B cell (primary cell): Measurements from ENCODE around the gene SERPINB7. TPM values are rescaled to one million over a fixed set of nuclear protein-coding genes. Genes with fewer than 3 reads are reported as not detected.

Source experiments
- ATAC-seq: fragments of 200-7000 bp; cut with Tn5 transposase; one replicate; pipeline ENCODE4 v1.10.0; 2021; ENCODE audit warnings: low read depth, mild to moderate bottlenecking, moderate number of reproducible peaks, moderate library complexity
- CTCF ChIA-PET: fragments of 350-600 bp; sonication (Branson Sonifier 250); formaldehyde crosslinking; loops from one replicate; lab custom pipeline; 2021; ENCODE audit warnings: antibody characterized with exemption, inconsistent platforms; lab: Charles Lee
- POLR2A ChIA-PET: fragments of 350-600 bp; sonication (Branson Sonifier 250); formaldehyde crosslinking; loops from one replicate; lab custom pipeline; 2021; ENCODE audit warnings: antibody characterized with exemption; lab: Charles Lee
- DNase-seq: peaks from one replicate; pipeline ENCODE4 v3.0.0; 2013
- H2AFZ ChIP-seq: 2 replicates; pipeline ENCODE4 v1.6.1; 2012; ENCODE audit warnings: mild to moderate bottlenecking, low read depth, low read length; ENCODE audit not compliant: insufficient read depth, poor library complexity, severe bottlenecking
- H3K27ac ChIP-seq, 2 donors: 1 replicate in 1 of 2; 2 replicates in 1 of 2; pipeline ENCODE4 v1.5.1; 2012 to 2013; ENCODE audit warnings: low read length in 2 of 2, mild to moderate bottlenecking in 2 of 2, moderate library complexity in 1 of 2
- H3K27me3 ChIP-seq, 4 experiments: fragments of 200-600 bp in 1 of 4; sonication (generic) in 1 of 4; replicated peaks in 1 of 4; 1 replicate in 2 of 4; 2 replicates in 2 of 4; pipeline versions ENCODE4 v1.6.1 to v1.7.0; 2013 to 2016; ENCODE audit warnings: low read length in 3 of 4, mild to moderate bottlenecking in 2 of 4, mixed read lengths in 1 of 4, moderate library complexity in 1 of 4; ENCODE audit not compliant: insufficient read depth in 4 of 4, control insufficient read depth in 3 of 4; ENCODE audit errors: control extremely low read depth in 1 of 4
- H3K36me3 ChIP-seq, 2 experiments: replicated peaks in 1 of 2; 1 replicate in 1 of 2; 2 replicates in 1 of 2; pipeline versions ENCODE4 v1.6.1 to v1.7.1; 2013; ENCODE audit warnings: low read length in 1 of 2; ENCODE audit not compliant: insufficient read depth in 2 of 2, control insufficient read depth in 1 of 2; ENCODE audit errors: control extremely low read depth in 1 of 2, extremely low read depth in 1 of 2
- H3K4me1 ChIP-seq, 2 donors: fragments of 200-600 bp in 1 of 2; sonication (generic) in 1 of 2; 1 replicate in 1 of 2; 2 replicates in 1 of 2; pipeline versions ENCODE4 v1.5.1 to v1.6.1; 2013 to 2017; ENCODE audit warnings: low read length in 2 of 2; ENCODE audit not compliant: control insufficient read depth in 2 of 2, insufficient read depth in 2 of 2
- H3K4me2 ChIP-seq: replicated peaks from 2 replicates; pipeline ENCODE3; 2012; ENCODE audit warnings: mild to moderate bottlenecking, low read depth, low read length; ENCODE audit not compliant: poor library complexity, severe bottlenecking
- H3K4me3 ChIP-seq, 5 experiments: fragments of 200-600 bp in 1 of 5; sonication (generic) in 1 of 5; 1 replicate in 3 of 5; 2 replicates in 2 of 5; pipeline versions ENCODE4 v1.5.1 to v1.7.0; 2011 to 2016; ENCODE audit warnings: low read length in 4 of 5, mild to moderate bottlenecking in 4 of 5, low read depth in 2 of 5, control low read depth in 1 of 5, moderate library complexity in 1 of 5; ENCODE audit not compliant: insufficient read depth in 1 of 5; ENCODE audit errors: control extremely low read depth in 1 of 5, extremely low read depth in 1 of 5
- H3K79me2 ChIP-seq: fragments of 200-600 bp; sonication (generic); one replicate; pipeline ENCODE4 v1.6.0; 2016; ENCODE audit warnings: low read length; ENCODE audit not compliant: control insufficient read depth, insufficient read depth
- H3K9ac ChIP-seq: fragments of 200-600 bp; sonication (generic); 2 replicates; pipeline ENCODE4 v1.6.1; 2017; ENCODE audit warnings: mild to moderate bottlenecking, low read length, moderate library complexity
- H3K9me3 ChIP-seq, 3 donors: one replicate each; pipeline versions ENCODE4 v1.6.1 to v1.7.1; 2013; ENCODE audit warnings: low read length in 2 of 3; ENCODE audit not compliant: control insufficient read depth in 2 of 3, insufficient read depth in 1 of 3; ENCODE audit errors: control extremely low read depth in 1 of 3
- H4K20me1 ChIP-seq: 2 replicates; pipeline ENCODE4 v1.6.0; 2012; ENCODE audit warnings: mild to moderate bottlenecking, low read length; ENCODE audit not compliant: insufficient read depth, control insufficient read depth, poor library complexity, severe bottlenecking
- H3K27ac Mint-ChIP-seq: one replicate; pipeline ENCODE4 v1.8.0; 2021; ENCODE audit warnings: mixed read lengths
- H3K27me3 Mint-ChIP-seq: one replicate; pipeline ENCODE4 v1.8.0; 2021; ENCODE audit warnings: mixed read lengths
- H3K4me1 Mint-ChIP-seq: one replicate; pipeline ENCODE4 v1.8.0; 2021; ENCODE audit warnings: mixed read lengths
- H3K4me3 Mint-ChIP-seq: one replicate; pipeline ENCODE4 v1.8.0; 2021; ENCODE audit warnings: mixed read lengths
- H3K9me3 Mint-ChIP-seq: one replicate; pipeline ENCODE4 v1.8.0; 2022; ENCODE audit warnings: mixed read lengths; ENCODE audit not compliant: insufficient read depth
- EZH2 ChIP-seq: IDR thresholded peaks from 2 replicates; pipeline ENCODE4 v1.6.1; 2012; ENCODE audit warnings: borderline replicate concordance, low read depth, mild to moderate bottlenecking, moderate library complexity, low read length; ENCODE audit not compliant: insufficient read depth, poor library complexity, severe bottlenecking
- WGBS: methylation state at CpG from one replicate; pipeline ENCODE4 v1.1.5; 2013; ENCODE audit warnings: missing lambda C conversion rate; ENCODE audit not compliant: insufficient coverage; 5-methylcytosine and 5-hydroxymethylcytosine counted together
- intact Hi-C: fragments of 100-400 bp; cut with micrococcal nuclease; formaldehyde crosslinking; loops from one replicate; pipeline ENCODE4 v1.10.0; 2022
- polyA plus RNA-seq: library from polyadenylated mRNA; depleted of rRNA; stranded (reverse); fragments of >200 nt; gene quantifications from 2 replicates; pipeline ENCODE4 v1.2.3, GENCODE V29; 2012
- total RNA-seq, 2 donors: library from RNA; stranded (reverse); fragments of 120-200 nt in 1 of 2; gene quantifications; 1 replicate in 1 of 2; 2 replicates in 1 of 2; pipeline versions ENCODE4 v1.2.3 to v1.2.4, GENCODE V29; 2013 to 2022
- TF ChIP-seq, protein P1 (sequence below): fragments of 200-600 bp; IDR thresholded peaks from one replicate; pipeline ENCODE4 v1.8.0; 2022; ENCODE audit warnings: antibody characterized with exemption, mild to moderate bottlenecking

Gene SERPINB7
- total and polyA plus RNA-seq, 2 donors (not counting 1 experiment from before 2014, with no cell fraction given) = not detected

GRCh38 chr18:63789327-63789726 is 14.1 kb downstream of the SERPINB7 start:
- no CpG with 5 or more reads among the region's 2 CpGs for WGBS
- intact Hi-C loops = no loop called here
- CTCF ChIA-PET = no interaction called here
- Histone ChIP-seq H3K79me2 (no peaks in the 10 kb centered on the region), H3K27ac (no peak overlapping the region), H2AFZ (no peak overlapping the region), H3K4me1 (no peaks in the 10 kb centered on the region), H3K4me2 (no peak overlapping the region), H3K27me3 (no peaks in the 10 kb centered on the region), H3K9me3 (no peaks in the 10 kb centered on the region), H3K9ac (no peak overlapping the region), H4K20me1 (no peaks in the 10 kb centered on the region), H3K36me3 (no peaks in the 10 kb centered on the region), H3K4me3 (no peak overlapping the region)
- Mint-ChIP-seq H3K27ac (no peak overlapping the region), H3K4me3 (no peak overlapping the region), H3K27me3 (no peaks in the 10 kb centered on the region), H3K4me1 (no peaks in the 10 kb centered on the region), H3K9me3 (no peaks in the 10 kb centered on the region)
- TF ChIP-seq, protein P1, sequence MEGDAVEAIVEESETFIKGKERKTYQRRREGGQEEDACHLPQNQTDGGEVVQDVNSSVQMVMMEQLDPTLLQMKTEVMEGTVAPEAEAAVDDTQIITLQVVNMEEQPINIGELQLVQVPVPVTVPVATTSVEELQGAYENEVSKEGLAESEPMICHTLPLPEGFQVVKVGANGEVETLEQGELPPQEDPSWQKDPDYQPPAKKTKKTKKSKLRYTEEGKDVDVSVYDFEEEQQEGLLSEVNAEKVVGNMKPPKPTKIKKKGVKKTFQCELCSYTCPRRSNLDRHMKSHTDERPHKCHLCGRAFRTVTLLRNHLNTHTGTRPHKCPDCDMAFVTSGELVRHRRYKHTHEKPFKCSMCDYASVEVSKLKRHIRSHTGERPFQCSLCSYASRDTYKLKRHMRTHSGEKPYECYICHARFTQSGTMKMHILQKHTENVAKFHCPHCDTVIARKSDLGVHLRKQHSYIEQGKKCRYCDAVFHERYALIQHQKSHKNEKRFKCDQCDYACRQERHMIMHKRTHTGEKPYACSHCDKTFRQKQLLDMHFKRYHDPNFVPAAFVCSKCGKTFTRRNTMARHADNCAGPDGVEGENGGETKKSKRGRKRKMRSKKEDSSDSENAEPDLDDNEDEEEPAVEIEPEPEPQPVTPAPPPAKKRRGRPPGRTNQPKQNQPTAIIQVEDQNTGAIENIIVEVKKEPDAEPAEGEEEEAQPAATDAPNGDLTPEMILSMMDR = no peak
- TF ChIP-seq EZH2 = no peak
- no peak for DNase-seq
- ATAC-seq = no peak
- POLR2A ChIA-PET = no interaction called here

GRCh38 chr18:63795606-63796005 is 20.4 kb downstream of the SERPINB7 start:
- H3K27me3 ChIP-seq = no peaks in the 10 kb centered on the region
- H3K9me3 ChIP-seq = no peaks in the 10 kb centered on the region
- DNase-seq (no peak), ATAC-seq (no peak)
- no peaks in the 10 kb centered on the region for H4K20me1 ChIP-seq
- no peak overlapping the region for H3K9ac ChIP-seq
- no peak overlapping the region for H3K4me2 ChIP-seq
- Mint-ChIP-seq H3K4me3 (no peak overlapping the region), H3K4me1 (no peaks in the 10 kb centered on the region), H3K9me3 (no peaks in the 10 kb centered on the region), H3K27ac (no peak overlapping the region), H3K27me3 (no peaks in the 10 kb centered on the region)
- H3K4me3 ChIP-seq = no peak overlapping the region
- intact Hi-C loops = no loop called here
- POLR2A ChIA-PET = no interaction called here
- WGBS = 95% methylated on average over 3 of the region's 4 CpGs
- CTCF ChIA-PET = no interaction called here
- no peaks in the 10 kb centered on the region for H3K4me1 ChIP-seq
- H3K79me2 ChIP-seq = no peaks in the 10 kb centered on the region
- no peaks in the 10 kb centered on the region for H3K36me3 ChIP-seq
- H2AFZ ChIP-seq = no peak overlapping the region
- no peak overlapping the region for H3K27ac ChIP-seq
- TF ChIP-seq EZH2 = no peak
- TF ChIP-seq, protein P1 = no peak
